NCI-H345 (cell line): ENCODE data around the gene ZNF598.
A peak's percentile ranks its signal among the peaks of the same experiment; 100 is the strongest.

Experiments
- DNase-seq: peaks from one replicate; lab custom pipeline; 2025; lab: John Stamatoyannopoulos, UW

The ZNF598 gene

DNA sequence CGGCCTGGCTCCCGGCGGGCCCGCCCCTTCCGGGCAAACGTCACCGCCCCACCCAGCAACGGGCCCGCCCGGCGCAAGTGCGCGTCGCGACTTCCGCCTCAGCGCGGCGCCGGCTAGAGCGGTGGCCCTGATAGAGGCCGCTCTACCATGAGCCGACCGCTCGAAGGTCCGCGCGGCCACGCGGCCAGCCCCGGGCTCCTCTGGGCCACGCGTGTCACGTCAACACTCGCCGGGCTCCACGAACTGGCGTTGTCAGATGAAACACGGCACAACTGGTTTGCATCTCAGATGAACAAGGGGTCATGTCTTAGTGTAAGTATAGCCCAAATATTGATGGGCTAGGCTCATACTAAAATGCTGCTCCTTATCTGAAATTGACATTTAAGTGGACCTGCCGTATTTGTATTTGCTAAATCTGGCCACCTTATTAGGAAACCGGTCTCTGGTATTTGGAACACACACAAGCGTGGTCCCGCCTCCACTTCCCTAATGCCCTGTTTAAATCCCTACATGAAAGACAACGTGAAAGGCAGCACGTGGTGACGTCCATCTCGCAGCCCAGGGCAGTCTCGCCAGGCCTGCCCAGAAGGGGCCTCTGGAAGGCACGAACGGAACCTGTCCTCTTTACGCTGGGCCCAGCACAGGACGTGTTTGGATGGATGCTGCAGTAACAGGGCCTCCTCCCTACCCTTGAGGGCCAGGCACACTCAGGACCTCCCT is at the start of gene ZNF598:
ZNF598 (minus strand) TSS at position 31 of the 720 bp plus-strand sequence.
- DNase-seq, result peak; percentile 89

DNA sequence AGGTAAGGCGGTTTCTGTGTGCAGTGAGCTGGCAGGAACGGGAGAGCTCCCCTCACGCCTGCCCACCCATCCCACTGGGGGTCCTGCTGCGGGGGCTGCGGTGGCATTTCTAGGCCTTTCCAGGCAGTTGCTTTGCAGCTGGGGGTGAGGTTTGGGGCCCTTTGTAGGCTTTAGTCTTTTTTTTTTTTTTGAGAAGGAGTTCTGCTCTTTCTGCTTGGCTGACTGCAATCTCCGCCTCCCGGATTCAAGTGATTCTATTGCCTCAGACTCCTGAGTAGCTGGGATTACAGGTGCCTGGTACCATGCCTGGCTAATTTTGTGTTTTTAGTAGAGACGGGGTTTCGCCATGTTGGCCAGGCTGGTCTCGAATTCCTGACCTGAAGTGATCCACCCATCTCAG is 49.3 kb upstream of the ZNF598 start:
- DNase-seq, result no peak

DNA sequence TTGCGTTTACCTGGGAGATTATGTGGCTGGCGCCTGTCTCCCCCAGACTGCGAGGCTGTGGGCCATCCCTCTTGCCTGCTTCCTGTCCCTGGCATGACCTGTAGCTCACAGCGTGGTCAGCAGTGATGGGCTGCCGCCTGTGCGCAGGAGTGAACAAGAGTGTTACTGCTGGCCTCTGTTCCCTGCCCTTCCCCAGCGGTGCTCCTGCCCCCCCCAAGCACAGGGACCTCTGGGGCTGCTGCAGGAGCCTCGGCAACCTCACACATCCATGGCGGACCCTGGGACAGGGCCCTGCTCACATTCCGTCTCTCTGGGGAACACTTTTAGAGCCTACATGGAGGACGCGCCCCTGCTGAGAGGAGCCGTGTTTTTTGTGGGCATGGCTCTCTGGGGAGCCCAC is 48.8 kb upstream of the ZNF598 start:
- DNase-seq, result no peak

DNA sequence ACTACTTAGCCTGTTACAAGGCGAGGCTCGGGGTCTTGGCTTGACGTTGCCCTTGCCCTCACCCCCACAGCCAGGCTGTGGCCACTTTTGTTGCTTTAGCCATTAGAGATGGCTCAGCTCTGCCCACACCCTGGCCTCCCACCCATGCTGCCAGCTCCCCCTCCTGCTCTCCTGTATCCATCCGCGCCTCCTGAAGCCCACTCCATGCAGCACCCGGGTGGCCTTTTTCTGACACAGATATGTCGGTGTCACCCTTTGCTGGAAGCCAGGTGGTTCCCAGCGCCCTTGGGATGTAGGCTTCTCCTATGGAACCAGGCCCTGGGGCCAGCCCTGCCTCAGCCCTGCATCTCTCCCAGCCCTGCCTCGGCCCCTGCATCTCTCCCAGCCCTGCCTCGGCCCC is 47.8 kb upstream of the ZNF598 start:
- DNase-seq, result no peak

DNA sequence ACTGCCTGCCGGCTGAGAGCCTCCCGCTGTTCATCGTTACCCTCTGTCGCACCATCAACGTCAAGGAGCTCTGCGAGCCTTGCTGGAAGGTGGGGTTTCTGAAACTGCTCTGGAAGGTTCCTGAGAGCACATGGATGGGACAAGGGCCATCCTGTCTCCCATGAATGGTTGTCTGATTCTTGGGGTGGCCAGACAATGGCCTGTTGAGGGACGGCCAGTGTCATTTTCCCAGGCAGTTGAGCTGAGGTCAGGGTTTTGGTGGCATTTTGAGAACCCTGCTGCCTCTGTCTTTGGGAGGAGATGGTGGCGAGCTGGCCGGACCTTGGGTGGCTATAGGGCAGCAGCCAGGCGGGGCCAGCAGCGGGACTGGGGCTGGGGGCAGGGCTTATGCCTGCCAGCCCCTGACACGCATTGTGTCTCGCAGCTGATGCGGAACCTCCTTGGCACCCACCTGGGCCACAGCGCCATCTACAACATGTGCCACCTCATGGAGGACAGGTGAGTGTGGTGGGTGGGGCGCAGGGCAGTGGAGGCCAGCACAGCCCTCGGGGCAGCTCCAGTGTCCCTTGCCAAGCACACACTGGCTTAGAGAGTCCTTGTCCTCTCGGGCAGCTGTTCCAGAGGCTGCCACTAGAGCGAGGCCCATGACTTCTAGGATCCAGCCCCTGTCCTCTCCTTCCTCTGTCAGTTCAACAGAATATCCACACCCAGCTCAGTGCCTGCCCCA is 47.2 kb upstream of the ZNF598 start:
- DNase-seq, result peak; percentile 28

DNA sequence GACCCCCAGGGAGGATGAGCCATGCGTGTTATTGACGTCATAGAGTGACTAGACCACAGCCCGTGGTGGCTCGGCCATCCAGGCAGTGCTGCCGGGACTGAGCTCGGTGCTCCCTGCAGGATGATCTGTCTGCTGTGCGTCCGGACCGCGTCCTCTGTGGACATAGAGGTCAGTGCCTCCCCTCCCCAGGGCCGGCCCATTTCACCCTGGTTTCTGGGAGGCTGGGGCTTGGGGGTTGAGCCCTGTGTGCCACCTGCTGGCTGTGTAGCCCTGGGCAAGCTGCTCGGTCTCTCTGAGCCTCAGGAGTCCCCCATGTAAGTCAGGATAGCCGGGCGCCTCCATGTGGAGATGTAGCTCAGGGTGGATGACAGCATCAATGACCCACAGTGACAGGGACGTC is 46.5 kb upstream of the ZNF598 start:
- DNase-seq, result no peak

DNA sequence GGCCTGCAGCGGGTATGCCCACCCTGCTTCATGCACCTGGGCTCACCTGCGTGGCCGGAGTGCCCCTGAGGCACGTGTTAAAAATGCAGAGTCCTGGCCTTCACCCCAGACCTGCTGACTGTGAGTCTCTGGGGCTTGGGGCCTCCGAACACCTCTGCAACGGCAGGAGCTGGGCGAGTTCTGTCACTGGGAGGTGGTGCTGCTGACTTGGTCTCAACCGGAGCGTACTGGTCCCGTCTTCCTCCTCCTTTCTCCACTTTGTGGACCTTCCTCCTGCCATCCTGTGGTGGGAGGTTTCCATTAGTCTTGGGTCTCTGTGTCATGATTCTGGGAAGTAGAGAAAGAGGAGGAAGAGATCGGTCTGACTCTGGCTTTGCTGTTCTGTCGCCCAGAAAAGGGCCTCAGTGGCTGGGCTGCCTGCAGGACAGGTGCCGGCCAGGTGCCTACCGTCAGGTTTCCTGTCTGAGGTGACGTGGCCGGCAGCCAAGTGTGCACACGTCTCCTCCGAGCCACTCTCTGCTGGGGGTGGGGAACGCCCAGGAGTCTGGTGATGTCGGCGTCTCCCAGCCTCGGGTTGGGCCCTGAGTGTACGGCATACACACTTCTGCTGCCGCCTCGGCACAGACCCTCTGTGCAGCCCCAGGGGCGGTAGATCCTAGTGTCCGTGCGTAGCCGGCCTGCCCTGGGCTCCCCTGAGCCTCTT is 45.1 kb upstream of the ZNF598 start:
- peak; percentile 80 for DNase-seq

DNA sequence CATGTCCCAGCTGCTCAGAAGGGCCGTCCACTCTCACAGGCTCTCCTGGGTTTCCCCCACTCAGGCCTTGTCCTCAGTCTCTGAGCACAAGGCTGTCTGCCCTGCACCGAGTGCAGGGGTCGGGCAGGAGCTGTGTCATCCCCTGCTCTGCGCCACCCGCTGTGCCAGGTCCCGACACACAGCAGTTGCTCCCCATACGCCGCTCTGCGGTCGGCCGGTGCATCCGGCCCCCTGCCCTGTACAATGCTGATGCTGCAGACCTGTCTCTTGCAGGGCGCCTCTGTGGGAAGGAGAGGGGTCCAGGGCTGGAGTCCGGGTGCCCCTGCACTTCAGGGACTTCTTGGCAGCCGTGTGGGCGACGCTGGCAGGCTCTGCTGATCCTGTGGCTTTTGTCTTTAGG is 44.3 kb upstream of the ZNF598 start:
- no peak for DNase-seq

DNA sequence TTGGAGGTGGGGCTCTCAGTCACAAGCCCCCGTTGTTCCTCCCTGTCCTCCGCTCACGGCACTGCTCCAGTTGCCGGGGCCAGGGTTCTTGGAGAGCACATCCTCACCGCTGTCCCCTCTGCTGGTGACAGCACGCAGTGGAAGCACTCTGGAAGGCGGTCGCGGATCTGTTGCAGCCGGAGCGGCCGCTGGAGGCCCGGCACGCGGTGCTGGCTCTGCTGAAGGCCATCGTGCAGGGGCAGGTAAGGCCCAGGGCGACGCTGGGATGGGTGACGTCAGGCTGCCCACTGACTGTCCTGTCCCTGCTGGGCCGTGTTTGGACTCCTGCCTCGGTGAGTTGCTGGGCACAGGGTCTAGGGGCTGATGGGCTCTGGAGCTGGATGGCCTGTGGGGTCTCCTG is 43.6 kb upstream of the ZNF598 start:
- DNase-seq, result no peak

DNA sequence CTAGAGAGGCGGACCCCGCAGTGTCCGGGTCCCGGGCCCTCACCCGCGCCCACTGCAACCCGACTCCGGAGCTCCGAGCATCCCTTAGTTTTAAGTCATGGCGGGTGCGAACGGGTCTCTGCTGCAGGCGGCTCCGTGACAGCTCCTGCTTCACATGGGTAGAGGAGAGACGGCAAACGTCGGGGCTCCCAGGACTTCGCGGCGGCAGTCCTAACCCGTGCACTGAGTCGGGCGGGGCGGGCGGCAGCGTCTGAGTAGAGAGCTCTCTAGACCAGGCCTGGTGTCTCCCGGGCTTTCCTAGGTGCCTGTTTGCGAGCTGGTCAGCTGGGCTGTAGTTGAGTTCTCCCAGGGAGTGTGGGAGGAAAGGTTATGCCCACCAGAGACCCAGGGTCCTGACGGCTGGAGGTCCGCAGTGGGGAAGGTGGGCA is 38.5 kb upstream of the ZNF598 start:
- no peak for DNase-seq

DNA sequence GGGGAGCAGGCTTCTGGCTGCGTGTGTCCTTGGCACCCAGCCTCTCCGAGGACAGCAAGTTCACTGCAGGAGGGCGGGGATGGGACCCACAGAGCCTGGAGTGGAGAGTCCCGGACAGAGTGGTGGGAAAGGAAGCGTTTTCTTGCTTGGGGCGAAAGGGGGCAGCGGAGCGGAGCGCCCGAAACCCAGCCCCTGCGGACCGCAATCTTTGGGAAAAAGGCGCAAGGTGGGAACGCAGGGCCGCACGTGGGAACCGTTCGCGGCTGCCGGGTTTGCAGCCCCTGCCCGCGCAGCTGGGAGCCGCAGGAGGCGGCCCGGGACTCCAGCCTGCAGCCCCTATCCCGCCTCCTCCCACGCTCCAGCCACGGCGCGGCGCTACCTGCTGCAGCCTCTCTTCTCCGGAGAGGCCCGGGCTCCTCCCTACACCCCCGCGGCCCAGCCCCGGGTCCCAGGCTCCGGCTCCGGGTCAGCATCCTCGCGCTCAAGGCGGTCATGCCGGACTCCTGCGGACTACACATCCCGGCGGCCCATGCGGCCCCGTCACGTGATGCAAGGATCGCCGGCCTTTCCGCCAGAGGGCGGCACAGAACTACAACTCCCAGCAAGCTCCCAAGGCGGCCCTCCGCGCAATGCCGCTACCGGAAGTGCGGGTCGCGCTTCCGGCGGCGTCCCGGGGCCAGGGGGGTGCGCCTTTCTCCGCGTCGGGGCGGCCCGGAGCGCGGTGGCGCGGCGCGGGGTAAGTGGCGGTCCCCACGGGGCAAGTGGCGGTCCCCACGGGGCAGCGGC is 37.9 kb upstream of the ZNF598 start, which contains the start of the genes NTHL1 and TSC2:
NTHL1 (minus strand) TSS at position 505 of the 786 bp plus-strand sequence; CDS start at position 494, 11 bp downstream.
TSC2 (plus strand) TSS at position 656 of the 786 bp plus-strand sequence. CDS start 631 bp downstream, outside the sequence.
- peak; percentile 95 for DNase-seq

DNA sequence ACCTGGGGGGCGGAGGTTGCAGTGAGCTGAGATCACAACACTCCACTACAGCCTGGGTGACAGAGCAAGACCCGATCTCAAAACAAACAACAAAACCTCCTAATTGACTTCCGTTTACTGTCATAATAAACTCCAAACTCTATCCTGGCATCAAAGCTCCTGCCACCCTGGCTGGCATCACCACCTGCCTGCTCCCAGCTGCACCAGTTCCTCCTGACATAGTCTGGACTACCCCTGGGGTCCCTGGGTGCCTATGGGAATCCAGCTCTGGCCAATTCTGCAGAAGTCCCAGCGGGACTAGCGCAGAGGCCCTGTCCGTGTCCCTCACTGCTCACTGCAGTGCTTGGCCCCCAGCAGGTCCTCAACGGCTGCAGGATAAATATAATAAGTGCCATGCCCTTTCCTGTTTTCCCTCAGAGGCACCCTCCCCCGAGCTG is 37.3 kb upstream of the ZNF598 start:
- DNase-seq, result no peak

DNA sequence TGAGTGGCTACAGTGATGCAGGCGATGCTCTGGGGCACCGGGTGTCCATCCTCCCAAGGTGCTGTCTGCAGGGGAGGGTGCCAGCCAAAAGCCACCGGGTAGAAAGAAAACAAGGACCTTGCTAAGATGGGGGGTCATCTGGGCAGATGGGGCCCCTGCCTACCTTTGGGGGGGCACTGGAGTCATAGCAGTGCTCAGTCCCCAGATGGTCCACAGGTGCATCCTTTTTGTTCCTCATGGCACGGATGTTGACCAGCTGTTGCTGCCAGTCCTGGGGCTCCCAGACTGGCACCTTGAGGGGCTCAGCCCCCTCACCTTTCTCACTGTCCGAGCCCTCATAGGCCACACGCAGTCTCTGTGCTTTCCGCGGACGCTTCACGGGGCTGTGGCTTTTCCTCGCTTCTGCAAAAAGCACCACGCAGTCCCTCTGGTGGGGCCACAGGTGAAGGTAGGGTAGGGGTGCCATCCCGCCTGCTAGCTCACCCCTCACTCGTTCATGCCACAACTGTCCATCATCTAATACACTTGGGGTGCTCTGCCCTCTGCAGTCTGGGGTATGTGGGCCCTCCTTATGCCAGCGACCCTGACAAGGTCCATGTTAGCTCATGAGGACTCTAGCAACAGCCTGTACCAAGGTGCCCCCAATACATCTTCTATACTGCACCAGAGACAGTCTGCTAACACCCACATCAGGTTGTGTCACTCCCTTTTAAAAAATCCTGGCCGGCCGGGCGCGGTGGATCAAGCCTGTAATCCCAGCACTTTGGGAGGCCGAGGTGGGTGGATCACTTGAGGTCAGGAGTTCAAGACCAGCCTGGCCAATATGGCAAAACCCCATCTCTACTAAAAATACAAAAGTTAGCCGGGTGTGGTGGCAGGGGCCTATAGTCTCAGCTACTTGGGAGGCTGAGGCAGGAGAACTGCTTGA is 36.6 kb upstream of the ZNF598 start:
- no peak for DNase-seq

DNA sequence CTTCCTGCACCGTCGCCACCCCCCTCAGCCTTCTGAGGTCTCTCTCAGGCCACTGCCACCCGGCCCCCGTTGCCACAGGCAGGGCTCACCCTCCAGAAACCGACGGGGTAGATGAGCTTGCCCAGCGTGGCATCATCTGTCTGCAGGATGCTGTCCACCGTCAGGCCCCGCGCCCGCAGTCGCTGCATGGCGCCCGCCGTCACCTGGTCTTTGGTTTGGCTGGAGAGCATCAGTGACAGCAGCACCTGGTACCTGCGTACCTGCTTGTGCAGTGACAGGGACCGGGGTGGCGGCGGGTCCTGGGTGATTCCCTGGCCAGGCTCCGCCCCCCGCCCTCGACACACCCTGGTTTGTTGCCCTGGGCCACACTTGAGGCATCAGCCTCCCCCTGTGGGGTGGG is 34.9 kb upstream of the ZNF598 start:
- no peak for DNase-seq

DNA sequence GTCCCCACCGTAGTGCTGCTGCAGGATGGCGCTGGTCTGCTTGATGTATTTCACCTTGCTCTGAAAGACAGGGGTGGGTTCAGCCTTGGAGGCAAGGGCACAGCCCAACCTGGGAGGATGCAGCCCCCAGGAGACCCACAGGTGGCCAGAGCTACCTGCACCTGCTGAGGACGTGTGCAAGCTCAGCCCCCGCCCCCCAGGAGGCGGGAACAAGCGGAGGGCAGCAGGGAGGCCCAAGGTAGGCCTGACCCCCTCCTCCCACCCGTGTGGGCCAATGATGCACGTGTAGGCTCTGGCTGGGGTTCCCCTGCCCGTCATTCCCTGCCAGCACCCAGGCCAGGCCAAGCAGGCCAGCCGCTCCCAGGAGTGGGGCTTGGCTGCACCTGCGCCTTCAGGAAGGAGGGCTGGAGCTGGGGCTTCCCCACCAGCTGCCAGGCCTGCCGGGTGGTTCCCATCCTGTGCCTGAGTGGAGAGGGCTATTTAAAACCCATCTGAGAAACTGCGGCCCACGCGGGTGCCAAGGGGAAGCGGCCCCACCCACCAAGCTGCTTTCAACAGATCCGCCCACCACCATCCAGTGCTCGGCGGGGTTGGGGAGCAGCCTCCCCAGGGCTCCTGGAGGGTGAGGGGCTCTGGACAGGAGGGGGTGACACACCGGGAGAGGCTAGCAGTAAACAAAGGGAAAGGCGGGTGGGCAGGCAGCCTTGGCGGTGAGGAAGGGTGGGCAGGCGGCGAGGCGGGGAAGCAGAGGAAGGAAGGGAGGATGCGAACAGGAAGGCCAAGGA is 34.2 kb upstream of the ZNF598 start:
- DNase-seq, result peak; percentile 57

DNA sequence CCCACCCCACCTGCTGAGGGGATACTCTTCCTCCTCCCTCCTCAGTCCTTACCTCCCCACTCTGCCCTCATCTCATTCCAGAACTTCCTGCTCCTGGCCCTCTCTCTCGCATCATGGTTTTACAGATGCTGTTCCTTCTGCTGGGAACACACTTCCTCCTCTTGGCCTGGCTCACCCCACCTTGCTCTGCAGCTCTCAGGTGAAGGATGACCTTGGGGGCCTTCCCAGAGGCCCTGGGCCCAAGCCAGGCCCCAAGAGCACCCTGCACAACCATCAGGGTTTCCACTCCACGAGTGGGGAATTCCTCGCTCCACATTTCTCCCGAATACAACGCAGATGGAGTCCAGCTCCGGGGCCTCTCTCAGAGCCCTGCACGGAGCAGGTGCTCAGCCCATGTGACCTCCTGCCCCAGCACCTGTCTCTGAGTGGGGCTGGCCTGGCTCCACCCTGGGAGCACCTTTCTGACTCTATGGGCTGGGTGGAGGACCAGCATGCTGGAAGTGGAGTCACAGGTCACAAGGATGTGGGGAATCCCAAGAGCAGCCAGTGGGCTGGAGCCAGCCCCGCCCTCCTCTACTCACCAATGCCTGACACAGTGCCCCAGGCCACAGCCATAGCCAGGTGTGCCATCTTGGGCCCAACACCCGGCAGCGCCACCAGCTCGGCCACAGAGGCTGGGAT is 33.5 kb upstream of the ZNF598 start:
- peak; percentile 35 for DNase-seq

DNA sequence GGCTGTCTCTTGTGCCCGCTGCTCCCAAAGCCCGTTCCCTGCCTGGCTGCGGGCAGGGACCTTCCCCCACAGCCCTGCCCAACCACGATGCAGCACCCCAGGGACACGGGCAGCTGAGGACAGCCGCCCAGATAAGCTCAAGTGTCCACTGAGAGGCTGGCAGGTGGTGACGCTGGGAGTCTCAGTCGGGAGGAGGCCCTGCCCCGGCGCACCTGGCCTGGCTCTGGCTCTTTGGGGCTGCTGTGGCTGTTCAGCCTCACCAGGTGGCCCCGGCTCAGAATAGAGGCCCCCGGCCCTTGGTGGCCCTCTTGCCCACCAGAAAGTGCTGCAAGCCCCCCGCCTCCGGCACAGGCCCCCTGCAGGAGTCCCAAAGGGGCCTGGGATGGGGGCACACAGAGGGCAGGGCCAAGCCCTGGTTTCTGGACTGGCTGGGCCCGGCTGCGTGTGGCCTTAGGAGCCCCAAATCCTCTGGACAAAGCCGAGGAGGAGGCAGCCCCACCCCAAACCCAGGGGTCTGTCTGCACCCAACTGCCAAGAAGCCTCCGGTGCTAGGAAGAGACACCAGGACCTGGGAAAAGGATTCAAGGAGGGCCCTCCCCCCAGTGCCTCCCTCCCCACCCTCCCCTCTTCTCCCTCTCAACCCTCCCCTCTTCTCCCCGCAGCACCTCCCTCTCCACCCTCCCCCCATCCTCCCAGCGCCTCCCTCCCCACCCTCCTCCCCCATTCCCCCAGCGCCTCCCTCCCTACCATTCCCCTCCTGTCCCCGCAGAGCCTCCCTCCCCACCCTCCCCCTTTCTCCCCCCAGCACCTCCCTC is 32.8 kb upstream of the ZNF598 start:
- peak; percentile 92 for DNase-seq

DNA sequence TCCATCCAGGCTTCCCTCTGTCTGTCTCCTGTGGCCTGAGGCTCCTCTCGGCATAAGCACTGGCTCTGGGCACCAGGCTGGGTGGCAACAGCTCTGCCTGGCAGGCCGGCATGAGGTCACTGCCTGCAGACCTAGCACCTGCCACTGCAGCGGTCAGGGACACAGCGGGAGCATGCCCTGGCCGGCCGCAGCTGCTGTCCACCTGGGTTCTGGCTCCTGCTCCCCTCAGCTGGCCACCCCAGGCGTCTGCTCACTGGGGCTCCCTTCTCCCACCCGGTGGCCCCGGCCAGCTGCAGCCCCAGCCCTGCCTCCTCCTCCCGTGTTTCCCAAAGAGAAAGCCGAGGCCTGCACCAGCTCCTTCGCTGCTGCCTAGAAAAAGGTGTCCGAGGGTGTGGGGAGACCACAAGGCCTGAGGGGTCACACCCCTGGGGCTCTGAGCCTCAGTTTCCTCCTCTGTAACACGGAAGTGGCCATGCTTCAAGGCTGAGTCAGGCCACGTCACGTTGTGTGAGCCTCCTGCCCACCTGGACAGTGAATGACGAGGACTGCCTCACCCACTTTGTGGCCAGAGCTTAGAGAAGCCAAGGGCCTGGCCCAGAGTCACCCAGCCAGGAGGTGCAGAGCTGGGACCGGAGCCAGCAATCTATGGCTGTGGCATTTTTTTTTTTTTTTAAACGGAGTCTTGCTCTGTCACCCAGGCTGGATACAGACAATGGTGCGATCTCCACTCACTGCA is 31.3 kb upstream of the ZNF598 start:
- DNase-seq, result no peak
